Activated T-helper 1 cell treated with Interleukin-2 at 50 U/mL for 16 hours (primary cell): ENCODE results near the gene RABEP1.
"Not testable (repeated sequence)": the region's sequence is repeated elsewhere in the genome, so short reads cannot be mapped to it uniquely, and the experiment has no call there.

Experiments used
- DNase-seq: peaks from one replicate; pipeline ENCODE4 v3.0.0-alpha.2; 2020; ENCODE audit warnings: low read depth

The RABEP1 gene, protein sequence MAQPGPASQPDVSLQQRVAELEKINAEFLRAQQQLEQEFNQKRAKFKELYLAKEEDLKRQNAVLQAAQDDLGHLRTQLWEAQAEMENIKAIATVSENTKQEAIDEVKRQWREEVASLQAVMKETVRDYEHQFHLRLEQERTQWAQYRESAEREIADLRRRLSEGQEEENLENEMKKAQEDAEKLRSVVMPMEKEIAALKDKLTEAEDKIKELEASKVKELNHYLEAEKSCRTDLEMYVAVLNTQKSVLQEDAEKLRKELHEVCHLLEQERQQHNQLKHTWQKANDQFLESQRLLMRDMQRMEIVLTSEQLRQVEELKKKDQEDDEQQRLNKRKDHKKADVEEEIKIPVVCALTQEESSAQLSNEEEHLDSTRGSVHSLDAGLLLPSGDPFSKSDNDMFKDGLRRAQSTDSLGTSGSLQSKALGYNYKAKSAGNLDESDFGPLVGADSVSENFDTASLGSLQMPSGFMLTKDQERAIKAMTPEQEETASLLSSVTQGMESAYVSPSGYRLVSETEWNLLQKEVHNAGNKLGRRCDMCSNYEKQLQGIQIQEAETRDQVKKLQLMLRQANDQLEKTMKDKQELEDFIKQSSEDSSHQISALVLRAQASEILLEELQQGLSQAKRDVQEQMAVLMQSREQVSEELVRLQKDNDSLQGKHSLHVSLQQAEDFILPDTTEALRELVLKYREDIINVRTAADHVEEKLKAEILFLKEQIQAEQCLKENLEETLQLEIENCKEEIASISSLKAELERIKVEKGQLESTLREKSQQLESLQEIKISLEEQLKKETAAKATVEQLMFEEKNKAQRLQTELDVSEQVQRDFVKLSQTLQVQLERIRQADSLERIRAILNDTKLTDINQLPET

DNA sequence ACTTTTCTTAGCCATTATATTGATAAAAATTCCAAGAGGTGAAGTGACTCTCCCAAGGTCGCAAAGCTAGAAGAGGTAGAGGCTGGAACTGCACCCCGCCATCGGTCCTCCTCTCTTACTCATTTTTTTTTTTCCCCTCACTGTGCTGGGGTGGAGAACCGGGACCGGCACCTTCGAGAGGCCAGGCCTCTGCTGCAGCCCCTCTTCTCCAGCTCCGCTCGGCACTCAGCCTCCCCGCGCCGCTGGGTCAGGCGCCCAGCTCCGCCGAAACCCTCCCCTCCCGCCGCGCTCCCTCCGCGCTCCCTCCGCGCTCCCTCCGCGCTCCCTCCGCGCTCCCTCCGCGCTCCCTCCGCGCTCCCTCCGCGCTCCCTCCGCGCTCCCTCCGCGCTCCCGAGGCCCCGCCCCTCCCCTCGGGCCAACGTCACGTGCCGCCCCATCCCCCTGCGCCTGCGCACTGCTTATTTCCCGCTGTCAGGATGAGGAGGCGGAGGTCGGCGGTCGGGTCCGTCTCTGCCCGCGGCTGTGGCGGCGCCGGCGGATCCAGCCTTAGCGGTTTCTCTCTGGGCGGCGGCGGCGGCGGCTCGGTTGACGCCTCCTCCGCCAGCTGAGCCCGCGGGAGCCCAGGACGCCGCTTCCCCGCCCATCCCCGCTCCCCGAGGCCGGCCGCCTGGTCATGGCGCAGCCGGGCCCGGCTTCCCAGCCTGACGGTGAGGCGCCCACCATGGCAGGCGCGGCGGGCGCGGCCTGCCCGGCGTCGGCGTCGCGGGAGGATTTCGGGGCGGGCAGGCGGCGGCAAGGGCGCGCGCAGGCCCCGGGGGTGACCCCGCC lies at the start of gene RABEP1:
Gene RABEP1, plus strand, starts transcription at position 471 of the 828 bp plus-strand sequence. Its CDS starts 203 bp downstream, at position 674.
- DNase-seq, result peak; percentile 91

DNA sequence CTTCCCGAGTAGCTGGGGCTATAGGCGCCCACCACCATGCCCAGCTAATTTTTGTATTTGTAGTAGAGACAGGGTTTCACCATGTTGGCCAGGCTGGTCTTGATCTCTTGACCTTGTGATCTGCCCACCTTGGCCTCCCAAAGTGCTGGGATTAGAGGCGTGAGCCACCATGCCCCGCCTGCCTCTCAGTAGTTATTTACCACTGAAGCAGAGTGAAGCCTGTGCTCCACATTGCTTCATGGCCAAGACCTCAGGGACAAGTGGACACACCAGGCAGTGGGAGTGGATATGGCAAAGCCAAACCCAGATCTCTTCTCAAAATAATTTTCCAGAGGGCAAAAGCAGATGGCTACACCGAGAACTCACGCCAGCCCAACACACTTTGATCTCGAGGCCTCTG lies 48.6 kb upstream of the RABEP1 start:
- DNase-seq, result not testable (repeated sequence)

DNA sequence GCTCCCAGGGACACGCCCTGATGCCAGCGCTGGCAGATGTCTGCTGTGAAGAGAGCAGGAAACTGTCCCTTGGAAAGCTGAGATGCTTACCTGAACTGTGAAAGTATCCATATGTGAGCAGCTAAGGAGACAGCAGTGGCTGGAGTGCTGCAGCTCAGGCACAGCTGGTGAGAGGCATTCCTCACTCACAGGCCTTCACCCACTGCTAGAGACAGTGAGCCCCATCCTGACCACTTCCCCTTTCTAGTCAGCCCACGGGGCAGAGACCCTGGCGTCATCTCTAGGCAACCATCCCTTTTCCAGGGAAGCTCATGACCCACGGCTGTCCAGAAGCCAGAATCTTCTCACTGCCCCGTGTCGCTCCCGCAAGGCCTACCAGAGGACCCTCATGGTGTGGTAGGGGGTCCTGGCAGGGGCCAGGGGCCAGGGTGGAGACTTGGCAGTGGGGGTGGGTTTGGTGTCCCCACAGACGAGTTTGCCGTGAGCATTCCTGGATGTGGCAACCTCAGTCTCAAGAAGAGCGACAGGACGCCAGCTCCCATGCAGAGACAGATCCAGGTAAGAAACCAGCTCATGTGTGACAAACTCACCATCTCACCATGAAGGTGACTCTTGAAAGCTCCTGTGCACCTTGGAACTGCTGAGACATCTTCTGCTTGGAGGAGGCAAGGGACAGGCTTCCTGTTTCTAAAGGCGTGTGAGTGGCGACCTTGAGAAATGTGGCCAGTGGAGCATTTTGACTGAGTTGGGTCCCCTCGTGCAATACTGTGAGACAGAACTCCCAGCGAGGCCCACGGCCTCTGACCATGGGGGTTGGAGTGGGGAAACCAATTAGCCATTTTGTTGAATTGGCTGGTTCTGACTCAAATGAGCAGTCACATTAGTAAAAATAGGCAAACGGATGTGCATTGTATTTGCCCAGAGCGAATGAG lies 47.2 kb upstream of the RABEP1 start, which contains the start of gene SCIMP:
Gene SCIMP, minus strand, starts transcription at position 216 of the 932 bp plus-strand sequence. Its CDS starts 105 bp downstream, at position 111.
- DNase-seq, result no peak

DNA sequence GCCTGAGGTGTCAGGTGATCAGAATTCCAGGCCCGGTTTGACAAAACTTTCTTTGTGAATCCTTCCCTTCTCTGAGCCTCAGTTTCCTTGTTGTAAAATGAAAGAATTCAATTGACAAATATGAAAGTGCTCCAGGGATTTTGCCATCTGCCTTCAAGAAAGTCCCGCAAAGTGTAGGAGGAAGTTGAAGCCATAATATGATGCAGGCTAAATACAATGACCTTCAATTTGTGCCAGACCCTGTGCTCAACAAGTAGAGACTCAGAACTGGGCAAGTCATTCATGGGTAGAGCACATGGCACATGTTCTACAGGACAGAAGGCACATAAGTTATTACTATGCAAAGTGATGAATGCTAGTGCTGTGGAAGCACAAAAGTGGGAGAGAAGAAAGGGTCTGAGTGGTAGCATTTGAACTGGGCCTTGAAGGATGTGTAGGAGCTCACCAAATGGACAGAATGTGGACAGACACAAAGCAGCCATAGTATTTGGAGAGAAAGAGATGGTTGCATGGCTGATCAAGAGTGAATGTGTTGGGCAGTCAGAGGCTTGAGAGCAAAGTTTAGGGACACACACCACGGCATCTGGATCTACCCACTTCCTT lies 45.0 kb upstream of the RABEP1 start:
- DNase-seq, result no peak

DNA sequence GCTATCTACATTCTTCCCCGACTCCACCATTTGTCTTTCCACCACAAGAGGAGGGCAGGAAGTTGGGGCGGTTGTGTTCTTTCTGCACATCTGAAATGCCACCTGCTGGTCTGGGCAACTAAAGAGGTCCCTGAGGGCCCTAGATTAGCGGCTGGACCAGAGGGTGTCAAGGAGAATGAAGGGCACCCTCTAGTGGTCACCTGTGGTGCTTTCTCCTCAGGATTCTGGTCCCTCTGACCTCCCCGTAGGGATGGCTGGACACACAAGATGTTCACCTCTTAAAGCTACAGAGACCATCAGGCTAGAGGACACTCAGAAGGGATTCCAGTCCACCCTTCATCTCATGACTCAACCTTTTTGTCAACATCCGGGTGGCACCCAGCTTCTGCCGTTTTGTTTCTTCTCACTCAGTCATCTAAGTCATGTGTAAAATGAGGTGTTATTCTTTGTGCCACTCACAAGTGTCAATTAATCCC lies 44.5 kb upstream of the RABEP1 start:
- no peak for DNase-seq

DNA sequence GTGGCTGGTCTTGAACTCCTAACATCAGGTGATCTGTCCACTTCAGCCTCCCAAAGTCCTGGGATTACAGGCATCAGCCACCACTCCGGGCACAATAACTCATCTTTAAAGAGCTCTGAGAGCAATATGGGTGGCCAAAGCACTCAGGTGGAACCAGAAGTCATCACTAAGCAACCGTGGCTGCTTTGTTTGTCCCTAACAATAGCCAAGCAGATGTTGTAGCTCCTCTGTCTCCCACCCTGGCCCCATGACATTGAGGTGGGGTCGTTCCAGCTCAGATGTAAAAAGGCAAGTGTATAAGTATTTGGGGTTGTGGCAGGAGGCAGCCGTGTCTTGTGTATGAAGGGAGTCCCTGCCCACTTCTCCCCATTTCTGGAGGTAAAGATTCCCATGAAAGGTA lies 43.8 kb upstream of the RABEP1 start:
- no peak for DNase-seq

DNA sequence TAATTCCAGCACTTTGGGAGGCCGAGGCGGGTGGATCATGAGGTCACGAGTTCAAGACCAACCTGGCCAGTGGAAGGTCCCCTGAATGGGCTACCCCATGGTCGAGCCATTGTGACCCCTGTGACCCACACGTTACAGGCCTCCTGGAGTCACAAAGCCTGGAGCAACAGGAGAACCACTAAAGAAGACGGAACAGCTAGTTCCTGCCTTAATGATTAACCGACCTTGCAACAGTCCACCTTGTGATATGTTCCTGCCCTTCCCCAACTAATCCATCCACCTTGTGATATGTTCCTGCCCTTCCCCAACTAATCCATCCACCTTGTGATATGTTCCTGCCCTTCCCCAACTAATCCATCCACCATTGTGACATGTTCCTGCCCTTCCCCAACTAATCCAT lies 42.3 kb upstream of the RABEP1 start:
- DNase-seq, result not testable (repeated sequence)

DNA sequence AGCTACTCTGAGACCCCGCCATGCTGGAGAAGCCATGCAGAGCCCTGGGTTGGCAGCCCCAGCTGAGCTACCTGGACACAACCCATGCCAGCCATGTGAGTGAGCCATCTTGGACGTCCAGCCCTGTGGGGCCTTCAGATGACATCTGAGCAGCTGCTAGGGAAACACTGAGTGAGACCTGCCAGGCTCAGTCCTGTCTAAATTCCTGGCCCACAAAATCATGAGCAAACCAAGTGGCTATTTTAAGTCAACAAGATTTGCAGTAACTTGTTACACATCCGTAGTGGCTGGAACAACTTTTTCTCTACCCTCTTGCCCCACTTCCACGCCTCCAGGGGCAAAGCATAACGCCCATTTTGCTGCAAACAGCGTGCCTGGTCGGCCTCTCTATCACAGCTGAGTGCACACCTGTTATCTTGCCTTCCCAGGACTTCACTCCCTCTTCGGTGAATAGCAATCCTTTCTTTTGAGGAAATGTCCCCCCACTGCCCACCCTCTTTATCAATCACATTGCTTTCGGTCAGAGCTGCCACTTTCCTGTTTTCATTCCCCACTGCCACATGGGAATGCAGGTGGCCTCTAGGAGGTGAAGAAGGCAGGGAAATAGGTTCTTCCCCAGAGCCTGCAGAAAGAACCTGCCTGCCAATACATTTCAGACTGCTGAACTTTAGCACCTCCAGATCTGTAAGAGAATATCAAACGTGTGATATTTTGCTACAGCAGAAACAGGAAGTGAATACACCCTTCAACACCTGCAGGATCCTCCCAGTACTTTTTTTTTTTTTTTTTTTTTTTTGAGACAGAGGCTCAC lies 40.0 kb upstream of the RABEP1 start:
- DNase-seq, result no peak

DNA sequence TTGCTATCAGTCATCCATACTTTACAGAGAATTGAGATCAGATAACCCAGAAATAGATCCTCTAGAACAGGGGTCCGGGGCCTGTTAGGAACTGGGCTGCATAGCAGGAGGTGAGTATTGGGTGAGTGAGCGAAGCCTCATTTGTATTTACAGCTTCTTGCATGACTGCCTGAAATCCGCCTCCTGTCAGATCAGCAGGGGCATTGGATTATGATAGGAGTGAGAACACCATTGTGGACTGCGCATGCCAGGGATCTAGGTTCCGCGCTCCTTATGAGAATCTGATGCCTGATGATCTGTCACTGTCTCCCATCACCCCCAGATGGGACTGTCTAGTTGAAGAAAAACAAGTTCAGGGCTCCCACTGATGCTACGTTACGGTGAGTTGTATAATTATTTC lies 34.5 kb upstream of the RABEP1 start:
- no peak for DNase-seq

DNA sequence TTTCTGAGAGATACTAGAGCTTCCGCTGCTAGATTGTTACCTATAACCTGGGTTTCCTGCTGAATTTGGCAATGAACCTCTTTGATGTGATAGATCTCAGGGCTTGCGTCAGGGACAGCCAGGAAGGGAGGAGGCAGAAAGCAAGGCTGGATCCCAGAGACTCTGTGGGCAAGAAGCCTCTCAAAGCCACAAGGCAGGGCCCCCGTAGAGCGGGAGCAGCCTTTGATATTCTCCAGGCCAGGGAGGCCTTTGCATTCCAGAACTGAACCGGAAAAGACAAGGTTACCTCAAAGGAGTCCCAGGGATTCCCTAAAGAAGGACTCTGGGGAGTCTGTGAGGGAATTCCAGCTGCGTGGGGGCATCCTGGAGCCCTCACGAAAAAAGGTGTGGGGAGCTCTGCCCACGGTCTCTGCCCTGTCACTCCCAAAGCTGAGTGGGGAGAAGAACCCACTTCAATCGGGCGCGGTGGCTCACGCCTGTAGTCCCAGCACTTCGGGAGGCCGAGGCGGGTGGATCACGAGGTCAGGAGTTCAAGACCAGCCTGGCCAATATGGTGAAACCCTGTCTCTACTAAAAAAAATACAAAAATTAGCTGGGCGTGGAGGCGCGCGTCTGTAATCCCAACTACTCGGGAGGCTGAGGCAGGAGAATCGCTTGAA lies 33.1 kb upstream of the RABEP1 start:
- no peak for DNase-seq

DNA sequence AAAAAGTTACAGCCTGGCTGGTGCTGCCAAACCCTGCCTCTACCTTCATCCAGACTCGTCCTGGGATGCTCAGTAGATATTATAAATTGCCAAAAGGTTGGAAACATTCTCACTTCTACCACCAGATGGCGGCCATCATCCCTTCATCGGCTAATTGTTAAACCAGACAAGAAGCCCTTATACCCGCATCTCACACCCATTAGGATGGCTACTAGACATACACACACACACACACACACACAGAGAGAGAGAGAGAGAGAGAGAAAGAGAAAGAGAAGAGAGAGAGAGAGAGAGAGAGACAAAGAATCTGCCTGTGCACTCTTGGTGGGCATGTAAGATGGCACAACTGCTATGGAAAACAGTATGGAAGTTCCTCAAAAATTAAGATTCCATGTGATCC lies 32.5 kb upstream of the RABEP1 start:
- DNase-seq, result peak; percentile 33

DNA sequence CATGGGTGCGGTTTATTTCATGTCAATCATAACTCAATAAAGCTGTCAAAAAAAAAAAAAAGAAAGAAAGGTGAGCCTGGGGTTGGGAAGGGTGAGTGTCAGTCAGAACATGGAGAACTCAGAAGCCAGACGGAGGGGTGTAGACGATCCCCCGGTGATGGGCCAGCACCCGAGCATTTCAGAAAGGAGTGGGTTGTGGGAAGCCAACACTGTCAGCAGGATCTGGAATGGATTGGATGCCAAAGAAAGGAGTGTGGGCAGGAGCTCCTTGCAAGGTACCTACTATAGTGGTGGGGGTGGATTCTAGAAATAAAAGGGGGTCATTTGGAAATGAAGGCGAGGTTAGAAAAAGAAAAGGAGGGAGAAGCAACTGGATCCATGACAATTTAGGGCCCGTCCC lies 27.7 kb upstream of the RABEP1 start:
- DNase-seq, result no peak

DNA sequence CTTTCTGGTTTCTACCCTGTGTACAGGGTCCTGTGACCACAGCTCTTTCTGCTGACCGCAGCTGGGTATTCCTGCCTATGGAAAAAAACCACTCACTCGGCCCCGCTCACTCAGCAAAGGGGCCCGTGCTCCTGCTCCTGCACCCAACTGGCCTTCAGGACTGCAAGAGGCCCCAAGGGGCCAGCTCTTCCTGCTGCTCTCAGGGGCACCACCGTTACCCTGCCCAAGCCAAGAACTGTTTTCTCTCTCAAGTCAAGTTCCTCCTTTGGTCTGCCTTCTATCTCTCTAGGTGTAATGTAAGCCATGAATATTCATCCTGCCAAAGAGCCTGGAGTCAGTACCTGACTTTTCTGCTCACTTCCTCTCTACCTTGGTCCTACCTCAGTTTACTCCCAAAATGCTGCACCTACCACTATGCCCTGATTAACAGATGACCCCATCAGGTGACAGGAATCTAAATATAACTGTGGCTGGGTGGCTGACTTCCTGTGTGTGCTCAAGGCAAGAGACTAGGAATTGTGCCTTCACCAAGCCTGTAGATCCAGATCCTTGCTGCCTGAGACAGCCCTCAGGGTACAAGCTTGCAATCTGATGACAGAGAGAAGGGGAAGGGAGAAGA lies 27.1 kb upstream of the RABEP1 start:
- DNase-seq, result no peak

DNA sequence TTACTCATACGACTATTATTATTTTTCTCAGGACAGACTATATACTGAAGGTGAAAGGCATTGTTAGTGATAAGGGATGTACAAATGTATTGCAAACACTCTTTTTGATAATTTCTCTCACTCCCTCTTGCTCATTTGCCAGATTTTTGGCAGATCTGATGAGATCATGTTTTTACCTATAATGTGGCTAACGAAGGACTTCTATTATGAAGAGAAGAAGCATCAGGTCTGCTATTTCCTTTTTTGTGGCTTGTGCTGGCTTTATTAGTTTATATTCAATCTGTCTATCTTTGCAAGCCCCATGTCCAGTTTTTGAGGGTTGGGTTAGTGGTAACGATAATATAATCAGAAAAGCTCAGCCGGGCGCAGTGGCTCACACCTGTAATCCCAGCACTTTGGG lies 25.0 kb upstream of the RABEP1 start:
- DNase-seq, result no peak

DNA sequence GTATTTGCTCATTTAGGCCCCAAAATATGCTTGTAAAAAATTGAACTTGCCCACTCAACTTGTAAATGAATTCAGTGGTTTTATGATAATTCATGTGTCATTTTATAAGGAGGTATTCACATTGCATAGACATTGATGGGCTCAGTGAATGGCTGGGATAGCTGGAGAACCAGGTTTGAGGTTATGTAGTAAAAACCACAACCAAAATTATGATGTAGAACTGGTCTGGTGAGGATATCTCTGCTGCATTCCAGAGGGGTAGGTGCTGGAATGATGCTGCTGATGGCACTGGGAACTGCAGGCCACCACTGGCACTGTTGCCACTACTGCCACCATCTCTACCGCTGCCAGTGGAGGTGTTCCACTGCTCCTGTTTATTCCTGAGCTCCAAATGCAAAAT lies 21.5 kb upstream of the RABEP1 start:
- no peak for DNase-seq

DNA sequence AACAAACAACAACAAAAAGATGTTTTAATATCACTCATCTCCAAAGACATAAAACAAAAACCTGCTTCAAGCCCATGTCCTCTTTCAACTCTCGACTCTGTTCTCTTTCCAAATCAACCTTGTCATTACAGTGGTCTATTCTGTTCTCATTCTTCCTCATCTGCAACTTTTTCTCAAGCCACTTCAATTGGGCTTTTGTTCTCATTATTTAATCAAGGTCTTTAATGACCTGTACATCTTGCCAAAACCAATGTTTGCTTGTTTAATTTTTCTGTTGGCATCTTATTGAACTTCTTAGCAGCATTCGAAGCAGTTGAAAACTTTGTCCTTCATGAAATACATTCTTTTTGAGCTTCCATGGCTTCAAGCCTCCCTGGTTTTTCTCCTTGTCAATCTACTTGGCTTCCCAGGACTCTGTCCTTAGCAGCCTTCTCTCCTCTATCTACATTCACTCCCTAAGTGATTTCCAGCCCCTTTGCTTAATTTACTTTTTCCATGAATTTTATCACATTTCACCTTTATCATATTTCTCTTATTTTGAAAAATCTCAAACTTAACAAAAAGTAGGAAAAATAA lies 19.6 kb upstream of the RABEP1 start:
- no peak for DNase-seq

DNA sequence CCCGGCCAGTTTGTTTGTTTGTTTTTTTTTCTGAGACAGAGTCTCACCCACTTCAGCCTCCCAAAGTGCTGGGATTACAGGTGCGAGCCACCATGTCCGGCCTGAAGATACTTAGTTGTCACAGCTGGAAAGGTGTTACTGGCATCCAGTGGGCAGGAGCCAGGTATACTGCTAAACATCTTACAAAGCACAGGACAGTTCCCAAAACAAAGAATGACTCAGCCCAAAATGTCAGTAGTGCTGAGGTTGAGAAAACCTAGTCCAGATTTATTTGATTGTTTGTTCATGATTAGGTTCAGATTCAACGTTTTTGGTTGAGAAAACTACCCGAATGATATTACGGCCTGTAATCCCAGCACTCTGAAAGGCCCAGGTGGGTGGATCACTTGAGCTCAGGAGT lies 18.6 kb upstream of the RABEP1 start:
- no peak for DNase-seq

DNA sequence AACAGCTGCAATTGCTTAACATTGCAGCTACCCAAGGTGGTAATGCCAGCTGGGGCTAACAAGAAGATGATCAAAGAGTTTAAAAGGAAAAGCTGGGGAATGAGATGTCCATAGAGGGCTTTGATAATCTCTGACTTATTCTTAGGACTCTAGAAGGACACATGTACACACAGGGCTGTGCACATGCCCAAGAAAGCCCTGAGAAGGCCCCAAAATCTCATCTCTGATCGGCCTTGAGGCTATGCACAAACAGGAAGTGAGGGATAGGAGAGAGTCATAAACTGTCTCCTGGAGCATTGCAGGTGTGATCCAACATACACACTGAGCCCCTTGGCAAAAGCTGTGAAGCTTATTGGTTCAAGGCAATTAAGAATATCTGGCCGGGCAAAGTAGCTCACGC lies 17.2 kb upstream of the RABEP1 start:
- no peak for DNase-seq
